ENCODE measurements around the gene ZRANB1.

ZRANB1 gene

DNA sequence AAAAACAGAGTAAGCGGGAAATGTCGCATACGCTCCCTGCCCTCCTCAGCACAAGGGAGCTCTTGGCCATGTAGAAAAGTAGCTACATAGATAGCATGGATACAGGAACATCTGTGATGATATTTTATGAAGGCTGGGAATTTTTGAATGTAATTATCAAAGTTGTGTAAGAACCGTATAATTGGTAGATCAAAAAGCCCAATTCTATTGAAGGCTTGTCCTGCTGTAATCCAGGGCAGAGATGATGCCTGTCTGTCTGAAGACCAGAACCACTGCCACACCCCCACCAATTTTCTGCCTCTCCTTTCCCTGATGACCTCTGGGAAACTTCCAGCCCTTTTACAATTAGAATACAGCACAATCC lies 51.4 kb downstream of the ZRANB1 start:
- no peak overlapping the region for H3K4me3 ChIP-seq (ENCODE audit: low read depth, low read length)

GRCh38 chr10:124993736-124994451 lies 52.0 kb downstream of the ZRANB1 start:
- no peak overlapping the region for H3K4me3 ChIP-seq (ENCODE audit: low read depth, low read length)

DNA sequence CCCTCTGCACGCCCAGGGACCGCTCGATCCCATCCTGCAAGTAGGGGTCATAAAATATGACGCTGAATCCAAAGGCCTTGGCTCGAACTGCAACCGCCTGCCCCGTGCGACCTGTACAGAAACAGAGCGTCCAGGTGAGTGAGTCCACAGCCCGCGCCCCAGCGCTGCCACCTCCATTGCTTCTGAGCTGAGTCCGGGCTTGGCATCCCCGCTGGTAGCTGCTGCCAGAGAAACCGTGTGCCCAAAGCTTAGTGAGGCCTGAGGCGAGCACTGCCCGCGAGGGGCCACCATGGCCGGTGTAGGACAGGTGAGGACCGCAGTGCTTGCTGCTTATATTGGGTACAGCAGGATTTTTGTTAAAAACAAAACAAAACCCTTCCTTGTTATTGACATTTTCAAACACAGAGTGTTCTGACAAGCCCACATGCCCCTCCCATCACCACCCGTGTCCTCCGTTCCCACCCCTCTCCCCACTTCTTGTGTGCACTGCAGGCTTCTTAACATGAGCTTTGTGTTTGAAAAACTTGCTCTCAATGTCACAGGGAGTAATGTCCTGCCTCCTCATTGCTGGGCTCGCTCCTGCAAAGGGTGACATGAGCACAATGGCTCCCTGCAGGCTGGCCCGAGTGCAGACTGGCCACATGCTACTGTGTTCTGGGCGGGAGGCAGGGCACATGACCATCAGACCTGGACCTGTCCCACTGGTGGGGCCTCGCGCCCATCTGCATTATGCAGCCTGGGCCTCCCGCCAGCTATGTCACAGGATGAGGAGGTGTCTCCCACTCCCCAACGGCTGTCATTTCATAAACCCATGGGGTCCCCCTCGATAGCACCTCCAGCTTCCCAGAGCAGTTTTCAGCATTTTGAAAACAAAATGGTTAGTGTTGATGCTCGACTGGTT lies 52.9 kb downstream of the ZRANB1 start:
- no peak overlapping the region for H3K4me3 ChIP-seq (ENCODE audit: low read depth, low read length)

DNA sequence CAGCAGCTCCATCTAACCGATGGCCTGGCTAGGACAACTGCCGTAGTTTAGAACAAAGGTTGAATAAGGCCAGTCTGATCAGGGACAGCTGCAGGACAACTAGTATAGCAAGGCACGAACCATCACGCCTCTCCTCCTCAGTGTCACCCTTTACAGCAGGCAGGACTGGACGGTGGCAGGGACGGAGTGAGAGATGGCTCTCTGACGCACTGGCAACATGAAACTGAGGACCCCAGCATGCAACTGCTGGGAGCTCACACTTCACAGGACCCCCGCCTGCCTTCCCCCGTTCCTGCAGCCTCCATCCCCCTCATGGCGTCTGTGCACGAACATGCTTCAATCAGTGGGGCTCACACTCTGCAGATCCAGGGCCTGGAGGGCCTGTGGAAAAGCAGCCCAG lies 53.7 kb downstream of the ZRANB1 start:
- no peak overlapping the region for H3K4me3 ChIP-seq (ENCODE audit: low read depth, low read length)

- no peak overlapping the region for H3K4me3 ChIP-seq (ENCODE audit: low read depth, low read length)
Observed at GRCh38 chr10:124996127-124996853, 54.4 kb downstream of the ZRANB1 start.

DNA sequence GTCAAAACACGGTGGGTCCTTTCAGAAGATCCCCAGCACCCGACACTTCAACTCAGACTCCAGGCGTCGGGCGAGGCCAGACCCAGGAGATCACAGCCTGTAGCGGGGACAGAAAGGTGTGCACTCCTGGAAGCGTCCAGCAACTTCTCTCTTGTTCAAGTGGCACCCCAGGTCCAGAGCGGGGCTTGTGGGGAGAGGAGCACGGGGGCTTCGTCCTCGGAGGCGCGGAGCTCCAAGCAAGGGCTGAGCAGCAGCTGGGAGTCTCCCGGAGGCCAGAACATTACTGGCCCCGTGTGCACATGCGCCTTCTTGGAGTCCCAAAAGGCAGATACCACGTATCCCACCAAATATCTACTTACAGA lies 54.9 kb downstream of the ZRANB1 start:
- H3K4me3 ChIP-seq (ENCODE audit: low read depth, low read length): no peak overlapping the region

GRCh38 chr10:124997306-124997705 lies 55.4 kb downstream of the ZRANB1 start:
- H3K4me3 ChIP-seq (ENCODE audit: low read depth, low read length): no peak overlapping the region

GRCh38 chr10:124997771-124998623 lies 56.1 kb downstream of the ZRANB1 start:
- no peak overlapping the region for H3K4me3 ChIP-seq (ENCODE audit: low read depth, low read length)

GRCh38 chr10:124998624-124999291 lies 56.8 kb downstream of the ZRANB1 start:
- H3K4me3 ChIP-seq (ENCODE audit: low read depth, low read length): no peak overlapping the region

DNA sequence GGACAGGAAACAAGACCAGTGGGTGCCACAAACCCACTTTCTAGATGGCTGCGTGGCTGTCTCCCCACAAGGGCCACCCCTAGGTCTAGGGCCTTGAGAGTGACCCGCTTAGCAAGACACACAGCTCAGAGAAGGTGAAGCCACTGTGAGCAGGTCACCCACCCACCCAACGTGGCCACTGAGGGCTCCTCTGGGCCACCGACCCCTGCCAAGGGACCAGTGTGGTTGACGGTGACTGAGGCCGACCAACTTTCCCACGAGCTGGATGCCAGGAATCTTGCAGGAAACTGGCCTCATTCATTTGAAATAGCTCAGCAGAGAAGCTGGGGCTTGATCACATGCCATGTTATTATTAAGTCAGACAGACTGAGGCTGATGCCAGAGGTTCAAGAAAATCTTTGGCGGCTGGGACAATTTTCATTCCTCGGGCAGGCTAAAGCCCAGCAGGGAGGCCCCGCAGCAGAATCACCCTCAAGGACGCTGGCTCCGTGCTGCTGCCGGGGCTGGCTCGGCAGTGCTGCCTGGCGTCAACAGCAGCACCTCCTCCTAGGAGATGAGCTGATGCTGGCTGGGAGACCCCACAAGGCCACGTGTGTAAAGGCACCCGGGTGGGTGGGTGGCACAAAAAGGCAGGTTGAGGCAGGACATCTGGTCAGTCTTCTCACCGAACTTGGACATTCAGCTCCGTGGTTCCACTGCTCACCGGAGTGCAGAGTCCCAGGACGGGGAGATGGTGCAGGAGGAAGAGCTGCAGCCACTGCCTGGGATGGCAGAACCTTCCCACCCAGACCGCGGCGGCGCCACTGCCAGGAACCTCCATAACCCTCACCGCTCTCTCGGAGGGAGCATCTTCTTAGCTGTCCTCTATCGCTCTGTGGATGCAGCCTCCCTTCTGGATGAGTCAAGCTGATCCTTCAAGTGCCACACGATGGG lies 57.8 kb downstream of the ZRANB1 start:
- no peak overlapping the region for H3K4me3 ChIP-seq (ENCODE audit: low read depth, low read length)

GRCh38 chr10:125000366-125001312 lies 58.7 kb downstream of the ZRANB1 start:
- no peak overlapping the region for H3K4me3 ChIP-seq (ENCODE audit: low read depth, low read length)

DNA sequence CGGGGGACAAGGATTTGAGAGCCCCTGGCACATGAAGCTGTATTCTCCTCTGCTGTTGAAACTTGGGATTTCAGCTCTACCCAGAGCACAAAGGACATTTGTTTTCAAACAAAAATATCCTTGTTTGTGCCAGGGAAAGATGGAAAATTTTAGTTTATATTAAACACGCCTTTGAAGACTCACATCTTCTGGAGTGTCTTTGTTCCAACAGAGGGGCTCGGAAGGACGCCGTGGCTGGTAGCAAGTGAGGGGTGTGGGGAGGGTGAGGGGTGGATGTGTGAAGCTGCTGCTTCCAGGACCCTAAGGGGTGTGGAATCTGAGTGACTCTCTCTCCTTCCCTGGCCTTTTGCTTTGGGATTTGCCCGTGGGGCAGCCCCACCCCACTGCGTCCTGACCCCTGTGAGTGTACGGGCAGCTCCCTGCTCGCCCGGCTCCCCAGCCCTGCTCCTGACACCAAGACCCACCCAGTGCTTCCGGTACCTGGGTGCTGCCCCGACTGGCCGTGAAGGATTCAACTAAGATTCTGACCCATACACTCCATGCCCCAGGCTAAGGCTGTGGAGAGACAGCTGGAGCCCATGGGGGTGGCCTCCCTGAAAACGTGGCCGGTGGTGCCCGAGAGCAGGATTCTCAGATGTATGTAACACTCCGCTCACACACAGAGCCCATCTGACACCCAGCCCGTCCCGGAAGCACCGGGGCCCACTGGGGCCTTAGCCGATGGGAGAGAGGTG lies 59.6 kb downstream of the ZRANB1 start:
- H3K4me3 ChIP-seq (ENCODE audit: low read depth, low read length): no peak overlapping the region

DNA sequence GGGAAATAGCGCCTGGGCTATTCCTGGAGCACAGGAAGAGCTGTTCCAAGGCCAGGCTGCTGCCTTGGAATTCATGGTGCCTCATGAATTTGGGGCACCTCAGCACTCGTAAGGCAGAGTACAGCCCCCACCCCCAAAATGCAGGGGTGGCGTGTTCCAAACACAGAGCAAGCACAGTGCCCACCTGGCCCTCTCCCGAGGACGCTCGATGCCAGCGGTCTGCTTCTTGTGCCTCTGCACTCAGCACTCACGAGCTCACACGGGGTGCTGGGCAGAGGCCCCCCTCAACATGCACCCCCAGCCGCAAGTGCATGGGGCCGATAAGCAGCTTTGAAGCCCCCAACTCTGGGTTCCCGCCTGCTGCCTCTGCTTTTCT lies 60.1 kb downstream of the ZRANB1 start:
- H3K4me3 ChIP-seq (ENCODE audit: low read depth, low read length): no peak overlapping the region

GRCh38 chr10:125002423-125003145 lies 60.7 kb downstream of the ZRANB1 start:
- H3K4me3 ChIP-seq (ENCODE audit: low read depth, low read length): no peak overlapping the region

GRCh38 chr10:125003146-125003900 lies 61.4 kb downstream of the ZRANB1 start:
- no peak overlapping the region for H3K4me3 ChIP-seq (ENCODE audit: low read depth, low read length)

DNA sequence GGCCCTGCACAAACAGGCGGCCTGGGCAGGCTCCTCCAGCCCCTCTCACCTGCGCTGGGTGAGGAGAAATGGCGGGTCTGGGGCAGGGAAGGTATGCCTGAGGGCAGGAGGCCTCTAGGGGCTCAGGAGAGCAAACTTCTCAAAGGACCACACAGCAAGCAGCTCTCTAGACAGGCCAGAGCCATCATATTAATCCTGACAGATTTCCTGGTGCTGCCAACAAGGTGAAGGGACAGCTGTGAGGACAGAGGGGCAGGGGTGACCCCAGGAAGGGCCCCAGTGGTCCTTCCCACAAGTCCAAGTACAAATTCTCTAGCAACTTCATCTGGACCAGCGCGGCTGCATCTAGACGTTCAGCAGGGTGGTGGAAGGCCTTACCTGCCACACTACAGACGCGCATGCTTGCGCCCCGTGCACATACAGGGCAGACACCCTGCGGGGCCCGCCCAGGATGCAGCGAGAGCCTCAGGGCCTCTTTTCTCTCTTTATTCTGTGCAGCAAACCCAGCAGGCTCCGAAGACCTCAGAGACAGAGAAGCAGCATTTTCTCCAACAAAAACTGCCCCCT lies 62.1 kb downstream of the ZRANB1 start:
- H3K4me3 ChIP-seq (ENCODE audit: low read depth, low read length): no peak overlapping the region

Measured in iPS-11a (cell line).